ENCODE measurements around the gene PCDH9.

GRCh38 chr13:66402066-66402465 lies 828.1 kb downstream of the PCDH9 start:
- no peak for TF ChIP-seq CTCF (IDR thresholded peaks at IDR 0.05; ENCODE audit: insufficient read depth, low read length)
- TF ChIP-seq POLR2AphosphoS5 (IDR thresholded peaks at IDR 0.05; ENCODE audit: low read depth), result no peak
